ENCODE measurements around the gene OGT. TPM values are rescaled to one million over a fixed set of nuclear protein-coding genes. Genes with fewer than 3 reads are reported as not detected.

Gene OGT
- total RNA-seq, 1 experiment from 2014 or later: 191 TPM

DNA sequence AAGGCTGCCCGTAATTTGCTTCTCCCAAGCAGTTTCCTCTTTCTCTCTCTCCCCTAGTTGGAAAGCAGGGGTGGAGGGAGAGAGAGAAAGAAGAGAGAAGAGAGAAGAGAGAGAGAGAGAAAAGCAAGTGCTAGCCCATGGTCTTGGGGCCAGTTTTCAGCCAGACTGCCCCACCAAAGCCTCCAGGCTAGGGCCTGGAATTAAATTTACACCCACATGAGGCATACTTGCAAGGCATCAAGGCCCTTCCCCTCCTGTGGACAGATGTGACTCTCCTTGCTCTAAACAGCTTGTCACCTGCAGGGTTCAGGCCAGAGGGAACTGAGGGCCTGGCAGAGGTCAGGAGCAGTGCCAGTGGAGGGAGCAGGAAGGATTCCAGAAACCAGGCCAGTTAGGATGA lies 87.1 kb downstream of the OGT start:
- CTCF ChIA-PET: no interaction called here
- no TSS peak for BruUV-seq (replicated peaks)
- H3K36me3 Mint-ChIP-seq (ENCODE audit: insufficient read depth, unreplicated experiment): peaks cover 28% of the 10 kb centered on the region
- H3K9me3 Mint-ChIP-seq (ENCODE audit: low read depth, unreplicated experiment): no peaks in the 10 kb centered on the region
- no peak overlapping the region for H3K4me3 Mint-ChIP-seq (ENCODE audit: low read depth, unreplicated experiment)
- no peaks in the 10 kb centered on the region for H3K27me3 Mint-ChIP-seq (ENCODE audit: unreplicated experiment)
- intact Hi-C loops (cut with micrococcal nuclease; ENCODE audit: unreplicated experiment): no loop called here
- no peak for DNase-seq
- peaks cover 5% of the 10 kb centered on the region for H3K4me1 Mint-ChIP-seq (ENCODE audit: low read depth, unreplicated experiment)
- TF ChIP-seq, protein P1, sequence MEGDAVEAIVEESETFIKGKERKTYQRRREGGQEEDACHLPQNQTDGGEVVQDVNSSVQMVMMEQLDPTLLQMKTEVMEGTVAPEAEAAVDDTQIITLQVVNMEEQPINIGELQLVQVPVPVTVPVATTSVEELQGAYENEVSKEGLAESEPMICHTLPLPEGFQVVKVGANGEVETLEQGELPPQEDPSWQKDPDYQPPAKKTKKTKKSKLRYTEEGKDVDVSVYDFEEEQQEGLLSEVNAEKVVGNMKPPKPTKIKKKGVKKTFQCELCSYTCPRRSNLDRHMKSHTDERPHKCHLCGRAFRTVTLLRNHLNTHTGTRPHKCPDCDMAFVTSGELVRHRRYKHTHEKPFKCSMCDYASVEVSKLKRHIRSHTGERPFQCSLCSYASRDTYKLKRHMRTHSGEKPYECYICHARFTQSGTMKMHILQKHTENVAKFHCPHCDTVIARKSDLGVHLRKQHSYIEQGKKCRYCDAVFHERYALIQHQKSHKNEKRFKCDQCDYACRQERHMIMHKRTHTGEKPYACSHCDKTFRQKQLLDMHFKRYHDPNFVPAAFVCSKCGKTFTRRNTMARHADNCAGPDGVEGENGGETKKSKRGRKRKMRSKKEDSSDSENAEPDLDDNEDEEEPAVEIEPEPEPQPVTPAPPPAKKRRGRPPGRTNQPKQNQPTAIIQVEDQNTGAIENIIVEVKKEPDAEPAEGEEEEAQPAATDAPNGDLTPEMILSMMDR (IDR thresholded peaks at IDR 0.05; ENCODE audit: unreplicated experiment): no peak
- H3K27ac Mint-ChIP-seq (ENCODE audit: unreplicated experiment): no peak overlapping the region

DNA sequence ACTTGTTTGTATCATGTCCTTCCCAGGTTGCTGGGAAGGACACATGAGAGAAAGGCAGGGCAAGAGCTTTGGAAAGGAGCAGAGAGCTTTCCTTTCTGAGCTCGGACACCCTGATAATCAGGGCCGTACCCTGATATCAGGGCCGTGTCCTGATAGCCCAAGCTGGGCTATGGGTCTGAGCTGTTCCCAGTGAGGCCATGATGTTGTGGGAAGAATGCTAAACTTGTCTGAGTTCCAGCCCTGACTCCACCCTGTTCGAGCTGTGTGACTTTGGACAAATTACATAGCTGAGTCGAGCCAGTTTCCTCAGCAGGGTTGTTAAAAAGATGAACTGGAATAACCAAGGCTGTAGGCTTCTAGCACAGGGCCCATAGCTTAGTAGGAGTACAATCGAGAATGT lies 88.7 kb downstream of the OGT start:
- Mint-ChIP-seq H3K4me3 (ENCODE audit: low read depth, unreplicated experiment) (no peak overlapping the region), H3K4me1 (ENCODE audit: low read depth, unreplicated experiment) (peaks cover 5% of the 10 kb centered on the region), H3K27me3 (ENCODE audit: unreplicated experiment) (no peaks in the 10 kb centered on the region), H3K9me3 (ENCODE audit: low read depth, unreplicated experiment) (no peaks in the 10 kb centered on the region), H3K36me3 (ENCODE audit: insufficient read depth, unreplicated experiment) (peaks cover 11% of the 10 kb centered on the region), H3K27ac (ENCODE audit: unreplicated experiment) (no peak overlapping the region)
- CTCF ChIA-PET: no interaction called here
- TF ChIP-seq, protein P1 (IDR thresholded peaks at IDR 0.05; ENCODE audit: unreplicated experiment): no peak
- intact Hi-C loops (cut with micrococcal nuclease; ENCODE audit: unreplicated experiment): no loop called here
- no TSS peak for BruUV-seq (replicated peaks)
- DNase-seq: no peak

DNA sequence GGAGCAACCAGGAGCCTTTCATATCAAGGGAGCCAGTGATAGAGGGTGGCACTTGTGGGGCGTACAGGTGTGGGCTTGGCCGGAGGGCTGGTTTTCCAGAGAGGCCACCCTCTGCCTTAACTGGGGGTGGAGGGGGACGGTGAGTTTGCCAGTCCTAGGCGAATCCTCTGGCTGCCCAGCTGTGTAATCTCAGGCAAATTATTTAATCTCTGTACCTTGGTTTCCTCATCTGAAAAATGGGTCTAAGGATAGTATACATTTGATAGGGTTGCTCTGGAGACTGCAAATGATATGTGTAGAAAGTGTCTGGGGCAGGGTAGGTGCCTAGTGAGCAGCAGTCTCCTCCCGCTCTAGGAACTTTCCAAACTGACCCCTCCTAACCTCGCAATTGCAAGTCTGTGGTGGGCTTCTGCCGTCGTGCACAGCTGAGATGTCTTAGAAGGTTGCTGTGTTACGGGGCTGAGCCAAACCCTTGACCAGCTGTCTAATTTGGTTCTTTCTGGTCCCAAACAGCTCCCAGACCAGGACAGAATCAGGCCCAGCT lies 89.2 kb downstream of the OGT start:
- Mint-ChIP-seq H3K27me3 (ENCODE audit: unreplicated experiment) (no peaks in the 10 kb centered on the region), H3K4me3 (ENCODE audit: low read depth, unreplicated experiment) (no peak overlapping the region), H3K36me3 (ENCODE audit: insufficient read depth, unreplicated experiment) (peaks cover 6% of the 10 kb centered on the region), H3K4me1 (ENCODE audit: low read depth, unreplicated experiment) (peaks cover 5% of the 10 kb centered on the region), H3K27ac (ENCODE audit: unreplicated experiment) (no peak overlapping the region), H3K9me3 (ENCODE audit: low read depth, unreplicated experiment) (no peaks in the 10 kb centered on the region)
- BruUV-seq (replicated peaks): no TSS peak
- intact Hi-C loops (cut with micrococcal nuclease; ENCODE audit: unreplicated experiment): no loop called here
- CTCF ChIA-PET: interaction anchor here (0.5 to 1.1 kb wide), 2 partner anchors 30 to 113 kb away, joined by 3 to 5 read pairs; no protein-coding TSS in a partner anchor
- TF ChIP-seq, protein P1 (IDR thresholded peaks at IDR 0.05; ENCODE audit: unreplicated experiment): no peak
- DNase-seq: no peak

DNA sequence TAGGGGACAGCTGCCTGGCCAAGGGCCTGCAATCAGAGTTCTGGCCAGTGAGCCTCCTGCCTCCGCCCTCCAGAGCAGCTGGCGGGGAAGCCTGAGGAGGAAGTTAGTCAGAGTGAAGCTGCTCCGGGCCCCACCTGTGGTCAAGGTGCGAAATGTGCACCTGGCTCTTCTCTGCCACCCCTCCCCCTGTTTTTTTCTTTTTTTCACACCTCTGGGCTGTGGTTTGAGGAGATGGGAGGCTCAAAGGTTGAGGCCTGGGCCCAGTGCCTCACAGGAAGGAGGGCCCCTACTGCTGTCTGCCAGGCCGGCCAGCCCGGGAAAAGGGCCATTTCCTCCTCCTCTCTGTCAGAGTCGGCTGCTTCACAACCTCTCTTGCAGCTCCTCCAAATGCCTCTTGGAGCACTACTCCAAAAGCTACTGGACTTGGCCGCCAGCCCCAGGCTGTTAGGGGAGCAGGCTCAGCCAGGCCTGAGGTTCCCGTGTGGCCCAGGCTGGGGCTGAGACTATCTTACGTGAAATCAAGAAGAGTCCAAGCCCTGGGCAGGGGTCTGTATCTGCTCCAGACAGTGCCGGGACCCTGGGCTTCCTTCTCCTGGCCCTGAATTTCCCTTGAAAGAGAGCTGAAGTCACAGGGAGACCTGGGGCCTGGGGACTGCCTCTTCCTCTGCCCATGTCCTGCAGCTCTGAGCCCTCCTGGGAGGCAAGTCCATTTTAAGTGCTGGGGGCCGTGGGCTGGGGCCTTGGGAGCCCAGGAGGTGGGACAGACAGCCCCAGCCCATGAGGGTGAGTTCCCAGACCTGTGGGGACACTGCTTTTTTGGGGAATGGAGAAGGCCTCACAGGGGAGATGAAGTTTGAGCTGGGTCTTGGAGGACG lies 89.9 kb downstream of the OGT start:
- no peaks in the 10 kb centered on the region for H3K9me3 Mint-ChIP-seq (ENCODE audit: low read depth, unreplicated experiment)
- no peak overlapping the region for H3K27ac Mint-ChIP-seq (ENCODE audit: unreplicated experiment)
- H3K27me3 Mint-ChIP-seq (ENCODE audit: unreplicated experiment): no peaks in the 10 kb centered on the region
- TF ChIP-seq, protein P1 (IDR thresholded peaks at IDR 0.05; ENCODE audit: unreplicated experiment): no peak
- intact Hi-C loops (cut with micrococcal nuclease; ENCODE audit: unreplicated experiment): no loop called here
- CTCF ChIA-PET: interaction anchor here (0.5 to 1.1 kb wide), 2 partner anchors 29 to 114 kb away, joined by 3 to 5 read pairs; no protein-coding TSS in a partner anchor
- peak; percentile 45 for DNase-seq
- peaks cover 6% of the 10 kb centered on the region for H3K36me3 Mint-ChIP-seq (ENCODE audit: insufficient read depth, unreplicated experiment)
- H3K4me3 Mint-ChIP-seq (ENCODE audit: low read depth, unreplicated experiment): no peak overlapping the region
- BruUV-seq (replicated peaks): no TSS peak
- no peaks in the 10 kb centered on the region for H3K4me1 Mint-ChIP-seq (ENCODE audit: low read depth, unreplicated experiment)
